HepG2 (cell line): Measurements from ENCODE around the gene DGCR8. TPM values are rescaled to one million over a fixed set of nuclear protein-coding genes. Genes with fewer than 3 reads are reported as not detected.

ENCODE experiments used
- CTCF ChIP-seq: sonication (generic); formaldehyde crosslinking; IDR thresholded peaks from 2 replicates; pipeline ENCODE4 v1.5.0; 2020; ENCODE audit warnings: mild to moderate bottlenecking, missing genetic modification reagents, moderate library complexity
- ELF1 ChIP-seq: sonication (generic); formaldehyde crosslinking; IDR thresholded peaks from 2 replicates; pipeline ENCODE4 v1.4.0; 2020; ENCODE audit warnings: missing genetic modification reagents
- FOXO1 ChIP-seq: sonication (generic); formaldehyde crosslinking; IDR thresholded peaks from 2 replicates; pipeline ENCODE4 v1.4.0; 2020; ENCODE audit warnings: missing genetic modification reagents
- HCFC1 ChIP-seq: fragments of 150-350 bp; IDR thresholded peaks from 2 replicates; pipeline ENCODE4 v1.6.1; 2014; ENCODE audit warnings: low read depth, low read length
- MAX ChIP-seq: IDR thresholded peaks from 2 replicates; pipeline ENCODE4 v1.6.1; 2012; ENCODE audit warnings: inconsistent platforms
- NFYB ChIP-seq: sonication (generic); formaldehyde crosslinking; IDR thresholded peaks from 2 replicates; pipeline ENCODE4 v1.4.0; 2020; ENCODE audit warnings: missing genetic modification reagents
- NFYC ChIP-seq: IDR thresholded peaks from 2 replicates; pipeline ENCODE4 v1.6.1; 2016; ENCODE audit warnings: missing genetic modification reagents, missing compliant biosample characterization
- NRL ChIP-seq: sonication (generic); formaldehyde crosslinking; IDR thresholded peaks from 2 replicates; pipeline ENCODE4 v1.5.0; 2020; ENCODE audit warnings: missing genetic modification reagents, mild to moderate bottlenecking, moderate library complexity, borderline replicate concordance
- PAXIP1 ChIP-seq: sonication (generic); formaldehyde crosslinking; conservative IDR thresholded peaks from 2 replicates; pipeline ENCODE4 v1.4.0; 2020; ENCODE audit warnings: mild to moderate bottlenecking, missing genetic modification reagents, moderate library complexity
- PRDM10 ChIP-seq: sonication (generic); formaldehyde crosslinking; IDR thresholded peaks from 2 replicates; pipeline ENCODE4 v1.4.0; 2020; ENCODE audit warnings: low read depth, missing genetic modification reagents
- SMAD9 ChIP-seq: sonication (generic); formaldehyde crosslinking; IDR thresholded peaks from 2 replicates; pipeline ENCODE4 v1.5.1; 2020; ENCODE audit warnings: mild to moderate bottlenecking, missing genetic modification reagents
- SOX13 ChIP-seq, 3 experiments: fragments of 450-650 bp in 1 of 3; sonication (generic) in 1 of 3; formaldehyde crosslinking in 1 of 3; IDR thresholded peaks in 2 of 3; conservative IDR thresholded peaks in 1 of 3; 2 replicates each; pipeline versions ENCODE4 v1.5.0 to v1.6.1; 2016 to 2020; ENCODE audit warnings: antibody characterized with exemption in 1 of 3, mild to moderate bottlenecking in 1 of 3, missing compliant biosample characterization in 1 of 3, missing genetic modification reagents in 1 of 3, moderate library complexity in 1 of 3
- ZBTB38 ChIP-seq: sonication (generic); formaldehyde crosslinking; IDR thresholded peaks from 2 replicates; pipeline ENCODE4 v1.5.1; 2020; ENCODE audit warnings: mild to moderate bottlenecking, missing genetic modification reagents
- ZNF12 ChIP-seq: sonication (generic); formaldehyde crosslinking; IDR thresholded peaks from 2 replicates; pipeline ENCODE4 v1.5.0; 2020; ENCODE audit warnings: missing genetic modification reagents
- ZNF563 ChIP-seq: sonication (generic); formaldehyde crosslinking; IDR thresholded peaks from 2 replicates; pipeline ENCODE4 v1.8.0; 2022; ENCODE audit warnings: mild to moderate bottlenecking, moderate library complexity, missing genetic modification reagents
- ZNF619 ChIP-seq: sonication (generic); formaldehyde crosslinking; IDR thresholded peaks from 2 replicates; pipeline ENCODE4 v1.4.0; 2020; ENCODE audit warnings: mild to moderate bottlenecking, missing genetic modification reagents
- polyA plus RNA-seq, 8 experiments: library from polyadenylated mRNA; depleted of rRNA in 3 of 8; stranded (reverse) in 7 of 8; unstranded in 1 of 8; fragments of >200 nt; fragmentation: Illumina TruSeq in 4 of 8; extraction: Trizol in 4 of 8; gene quantifications; 2 replicates each; pipeline versions ENCODE4 v1.2.1 to v1.2.3, GENCODE V29; 2011 to 2016; ENCODE audit warnings: low read depth in 4 of 8, missing spikeins in 1 of 8, mixed read lengths in 1 of 8; ENCODE audit not compliant: insufficient read depth in 1 of 8
- total RNA-seq, 5 experiments: library from RNA; depleted of rRNA; stranded (reverse); fragments of >200 nt; fragmentation: Illumina TruSeq; extraction: Trizol; gene quantifications; 2 replicates each; pipeline ENCODE4 v1.2.3, GENCODE V29; 2016; ENCODE audit warnings: low read depth in 1 of 5

DGCR8 gene
- total and polyA plus RNA-seq, 2 of the 13 experiments (the other 11 are each of a cell fraction or from before 2014, with no cell fraction given): 10.2 to 23.2 TPM

- TF ChIP-seq NRL (CRISPR knock-in tag) (peak; percentile 63; the same call in 1 of the 2 replicates), CTCF (CRISPR knock-in tag) (no peak; the same call in 1 of the 2 replicates), ELF1 (CRISPR knock-in tag) (peak; percentile 82), SMAD9 (CRISPR knock-in tag) (peak; percentile 30; the same call in 1 of the 2 replicates), ZNF12 (CRISPR knock-in tag) (no peak), NFYB (CRISPR knock-in tag) (peak; percentile 77), PAXIP1 (CRISPR knock-in tag) (peak; percentile 33), MAX (peak; percentile 97), FOXO1 (CRISPR knock-in tag) (peak; percentile 67), ZNF619 (CRISPR knock-in tag) (no peak; the same call in 1 of the 2 replicates), NFYC (CRISPR knock-in tag) (peak; percentile 72), HCFC1 (peak; percentile 39; the same call in 1 of the 2 replicates), PRDM10 (CRISPR knock-in tag) (peak; percentile 77), SOX13 (IDR thresholded peaks at IDR 0.05) (no peak), SOX13 (CRISPR knock-in tag; conservative IDR thresholded peaks at IDR 0.05 in 1 of 2, IDR thresholded peaks at IDR 0.05 in 1 of 2) (peak in 1 of 2 experiments; percentile 63; a peak in 1 of 4 replicates), ZNF563 (peak; percentile 47; the same call in 1 of the 2 replicates), ZBTB38 (CRISPR knock-in tag) (peak; percentile 75)
Measured at GRCh38 chr22:20079745-20080444, at the start of gene DGCR8 (continued).
